HUES48 (cell line): ENCODE measurements around the gene ZNF444.
"Not testable (repeated sequence)": the region's sequence is repeated elsewhere in the genome, so short reads cannot be mapped to it uniquely, and the experiment has no call there.

Experiments used
- H3K27ac ChIP-seq: one replicate; pipeline ENCODE4 v1.7.0; 2013; ENCODE audit warnings: low read depth, low read length, inconsistent platforms
- H3K27me3 ChIP-seq: 2 replicates; pipeline ENCODE4 v1.6.1; 2013; ENCODE audit warnings: mild to moderate bottlenecking, low read length; ENCODE audit not compliant: control insufficient read depth, insufficient read depth
- H3K36me3 ChIP-seq: 2 replicates; pipeline ENCODE4 v1.6.1; 2013; ENCODE audit warnings: low read length; ENCODE audit not compliant: control insufficient read depth, insufficient read depth
- H3K4me1 ChIP-seq: 2 replicates; pipeline ENCODE4 v1.6.1; 2013; ENCODE audit warnings: mild to moderate bottlenecking, low read length; ENCODE audit not compliant: control insufficient read depth, insufficient read depth
- H3K4me3 ChIP-seq: 2 replicates; pipeline ENCODE4 v1.5.1; 2013; ENCODE audit warnings: mild to moderate bottlenecking, low read depth, low read length
- H3K9ac ChIP-seq: 2 replicates; pipeline ENCODE4 v1.6.1; 2013; ENCODE audit warnings: mild to moderate bottlenecking, low read depth, low read length, moderate library complexity
- H3K9me3 ChIP-seq: 2 replicates; pipeline ENCODE4 v1.6.1; 2013; ENCODE audit warnings: low read length; ENCODE audit not compliant: control insufficient read depth, insufficient read depth

The ZNF444 gene

GRCh38 chr19:56148955-56149655 is 8.0 kb downstream of the ZNF444 start:
- H3K36me3 ChIP-seq = peaks cover 30% of the 10 kb centered on the region
- peaks cover 15% of the 10 kb centered on the region for H3K4me1 ChIP-seq
- not testable (repeated sequence) for H3K9ac ChIP-seq, H3K4me3 ChIP-seq, H3K27ac ChIP-seq, H3K27me3 ChIP-seq, H3K9me3 ChIP-seq

GRCh38 chr19:56149656-56150038 is 8.6 kb downstream of the ZNF444 start:
- H3K9ac ChIP-seq = no peak overlapping the region
- no peak overlapping the region for H3K27ac ChIP-seq
- peaks cover 15% of the 10 kb centered on the region for H3K4me1 ChIP-seq
- peaks cover 30% of the 10 kb centered on the region for H3K36me3 ChIP-seq
- H3K4me3 ChIP-seq = no peak overlapping the region
- no peaks in the 10 kb centered on the region for H3K27me3 ChIP-seq
- no peaks in the 10 kb centered on the region for H3K9me3 ChIP-seq

GRCh38 chr19:56150358-56150757 is 9.3 kb downstream of the ZNF444 start:
- Histone ChIP-seq H3K36me3 (peaks cover 35% of the 10 kb centered on the region), H3K27ac (no peak overlapping the region), H3K27me3 (no peaks in the 10 kb centered on the region), H3K9ac (no peak overlapping the region), H3K4me1 (peaks cover 15% of the 10 kb centered on the region), H3K4me3 (no peak overlapping the region), H3K9me3 (no peaks in the 10 kb centered on the region)

GRCh38 chr19:56152644-56153043 is 11.6 kb downstream of the ZNF444 start:
- no peaks in the 10 kb centered on the region for H3K9me3 ChIP-seq
- H3K9ac ChIP-seq = no peak overlapping the region
- no peak overlapping the region for H3K4me3 ChIP-seq
- H3K27me3 ChIP-seq = no peaks in the 10 kb centered on the region
- peak overlapping the region; percentile 47 for H3K27ac ChIP-seq
- peaks cover 15% of the 10 kb centered on the region for H3K4me1 ChIP-seq
- peaks cover 35% of the 10 kb centered on the region for H3K36me3 ChIP-seq

- Histone ChIP-seq H3K27ac (peak overlapping the region; percentile 47), H3K9me3 (no peaks in the 10 kb centered on the region)
These were observed 12.4 kb downstream of the ZNF444 start for GRCh38 chr19:56153507-56153906.

GRCh38 chr19:56155124-56155687 is 14.1 kb downstream of the ZNF444 start:
- peaks cover 36% of the 10 kb centered on the region for H3K36me3 ChIP-seq
- no peak overlapping the region for H3K9ac ChIP-seq
- H3K27me3 ChIP-seq = no peaks in the 10 kb centered on the region
- H3K4me1 ChIP-seq = peaks cover 15% of the 10 kb centered on the region
- H3K27ac ChIP-seq = no peak overlapping the region
- H3K9me3 ChIP-seq = no peaks in the 10 kb centered on the region
- H3K4me3 ChIP-seq = no peak overlapping the region

More at GRCh38 chr19:56153507-56153906, 12.4 kb downstream of the ZNF444 start:
- no peak overlapping the region for H3K4me3 ChIP-seq
- H3K9ac ChIP-seq = no peak overlapping the region
- H3K4me1 ChIP-seq = peaks cover 15% of the 10 kb centered on the region
- peaks cover 31% of the 10 kb centered on the region for H3K36me3 ChIP-seq
- H3K27me3 ChIP-seq = no peaks in the 10 kb centered on the region

- H3K9ac ChIP-seq = no peak overlapping the region
- H3K27ac ChIP-seq = no peak overlapping the region
- H3K9me3 ChIP-seq = no peaks in the 10 kb centered on the region
- peaks cover 39% of the 10 kb centered on the region for H3K36me3 ChIP-seq
- no peaks in the 10 kb centered on the region for H3K27me3 ChIP-seq
- H3K4me3 ChIP-seq = no peak overlapping the region
- peaks cover 15% of the 10 kb centered on the region for H3K4me1 ChIP-seq
These were observed 15.7 kb downstream of the ZNF444 start for GRCh38 chr19:56156768-56157167.

GRCh38 chr19:56158170-56158757 is 17.2 kb downstream of the ZNF444 start:
- H3K4me1 ChIP-seq = peaks cover 7% of the 10 kb centered on the region
- H3K9me3 ChIP-seq = no peaks in the 10 kb centered on the region
- peaks cover 39% of the 10 kb centered on the region for H3K36me3 ChIP-seq
- H3K27ac ChIP-seq = no peak overlapping the region
- H3K4me3 ChIP-seq = no peak overlapping the region
- H3K27me3 ChIP-seq = no peaks in the 10 kb centered on the region
- no peak overlapping the region for H3K9ac ChIP-seq

GRCh38 chr19:56159009-56159559 is 18.0 kb downstream of the ZNF444 start:
- no peaks in the 10 kb centered on the region for H3K9me3 ChIP-seq
- peaks cover 36% of the 10 kb centered on the region for H3K36me3 ChIP-seq
- no peak overlapping the region for H3K9ac ChIP-seq
- H3K4me1 ChIP-seq = no peaks in the 10 kb centered on the region
- no peak overlapping the region for H3K27ac ChIP-seq
- H3K4me3 ChIP-seq = no peak overlapping the region
- no peaks in the 10 kb centered on the region for H3K27me3 ChIP-seq

GRCh38 chr19:56159622-56160271 is 18.7 kb downstream of the ZNF444 start:
- Histone ChIP-seq H3K27me3 (no peaks in the 10 kb centered on the region), H3K4me3 (no peak overlapping the region), H3K27ac (no peak overlapping the region), H3K36me3 (peaks cover 34% of the 10 kb centered on the region), H3K9me3 (no peaks in the 10 kb centered on the region), H3K4me1 (no peaks in the 10 kb centered on the region), H3K9ac (no peak overlapping the region)

- Histone ChIP-seq H3K4me3 (no peak overlapping the region), H3K9ac (no peak overlapping the region), H3K4me1 (no peaks in the 10 kb centered on the region), H3K9me3 (no peaks in the 10 kb centered on the region), H3K36me3 (peaks cover 20% of the 10 kb centered on the region), H3K27ac (no peak overlapping the region), H3K27me3 (no peaks in the 10 kb centered on the region)
These were observed 20.4 kb downstream of the ZNF444 start for GRCh38 chr19:56161534-56161933.
